Fibroblast of the aortic adventitia (primary cell): ENCODE data around the gene AKAP6. TPM values are rescaled to one million over a fixed set of nuclear protein-coding genes. Genes with fewer than 3 reads are reported as not detected.
A peak's percentile ranks its signal among the peaks of the same experiment; 100 is the strongest.

Experiments
- DNase-seq: peaks from one replicate; pipeline ENCODE4 v3.0.0-alpha.2; 2010; ENCODE audit warnings: low read depth
- H3K4me3 ChIP-seq: 2 replicates; pipeline ENCODE4 v1.5.1; 2011; ENCODE audit warnings: low read depth, mild to moderate bottlenecking, control low read depth, low read length, moderate library complexity
- CTCF ChIP-seq: IDR thresholded peaks from 2 replicates; pipeline ENCODE4 v1.5.1; 2011; ENCODE audit warnings: mild to moderate bottlenecking, low read length, control low read depth, inconsistent platforms; ENCODE audit not compliant: insufficient read depth
- total RNA-seq: library from RNA; depleted of rRNA; stranded (reverse); fragments of >200 nt; gene quantifications from 2 replicates; pipeline ENCODE4 v1.2.3, GENCODE V29; 2012; ENCODE audit warnings: low replicate concordance

AKAP6 gene
- total RNA-seq, 1 donor, result 2.2 TPM

GRCh38 chr14:32667791-32668190, 338.7 kb downstream of the AKAP6 start:
- TF ChIP-seq CTCF, result no peak
- H3K4me3 ChIP-seq, result no peak overlapping the region
- no peak for DNase-seq

DNA sequence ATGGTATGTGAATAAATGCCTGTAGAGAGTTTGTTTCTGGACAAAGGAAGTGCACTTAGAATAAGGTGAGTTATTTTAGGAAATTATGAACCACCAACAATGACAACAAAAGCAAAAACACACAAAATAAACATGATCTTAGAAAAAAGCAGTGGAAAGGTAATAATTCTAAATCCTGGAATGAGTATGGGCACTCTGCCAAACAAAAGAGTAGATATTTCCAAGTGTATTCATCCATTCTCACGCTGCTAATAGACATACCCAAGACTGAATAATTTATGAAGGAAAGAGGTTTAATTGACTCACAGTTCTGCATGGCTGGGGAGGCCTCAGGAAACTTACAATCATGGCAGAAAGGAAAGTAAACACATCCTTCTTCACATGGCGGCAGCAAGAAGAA, 340.3 kb downstream of the AKAP6 start:
- no peak for TF ChIP-seq CTCF
- DNase-seq, result peak; percentile 31
- no peak overlapping the region for H3K4me3 ChIP-seq

- TF ChIP-seq CTCF, result no peak
- DNase-seq, result peak; percentile 17
- H3K4me3 ChIP-seq, result no peak overlapping the region
Observed at GRCh38 chr14:32675433-32675832, 346.3 kb downstream of the AKAP6 start.

DNA sequence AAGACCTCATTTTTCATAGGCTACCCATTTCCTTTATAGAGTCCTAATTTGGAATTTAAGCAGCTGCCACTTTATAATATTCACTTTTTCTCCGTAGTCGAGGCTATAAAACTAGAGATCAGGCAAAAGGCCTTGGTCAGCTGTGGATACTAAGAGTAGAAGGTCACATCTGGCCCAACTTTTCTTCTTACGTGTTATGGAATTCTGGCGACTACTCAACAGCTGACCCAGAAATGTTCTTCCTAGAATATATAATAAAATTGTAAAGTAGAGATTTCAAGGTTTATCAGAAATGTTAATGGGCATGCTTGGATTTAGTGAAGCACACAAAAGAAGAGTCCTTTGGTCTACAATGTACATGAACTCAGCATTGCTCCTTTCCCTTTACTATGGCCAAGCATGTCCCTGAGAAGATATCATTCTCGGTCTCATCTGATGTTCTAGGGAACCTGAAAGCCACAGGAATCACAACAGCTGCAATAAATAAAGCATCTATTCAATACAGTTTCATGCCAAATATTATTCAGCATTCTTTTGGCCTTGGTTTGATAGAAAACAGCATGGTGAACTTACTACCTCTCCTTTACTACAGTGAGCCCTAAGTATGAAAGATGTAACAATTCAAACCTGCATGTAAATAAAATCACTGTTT, 348.2 kb downstream of the AKAP6 start:
- no peak for TF ChIP-seq CTCF
- no peak for DNase-seq
- no peak overlapping the region for H3K4me3 ChIP-seq

DNA sequence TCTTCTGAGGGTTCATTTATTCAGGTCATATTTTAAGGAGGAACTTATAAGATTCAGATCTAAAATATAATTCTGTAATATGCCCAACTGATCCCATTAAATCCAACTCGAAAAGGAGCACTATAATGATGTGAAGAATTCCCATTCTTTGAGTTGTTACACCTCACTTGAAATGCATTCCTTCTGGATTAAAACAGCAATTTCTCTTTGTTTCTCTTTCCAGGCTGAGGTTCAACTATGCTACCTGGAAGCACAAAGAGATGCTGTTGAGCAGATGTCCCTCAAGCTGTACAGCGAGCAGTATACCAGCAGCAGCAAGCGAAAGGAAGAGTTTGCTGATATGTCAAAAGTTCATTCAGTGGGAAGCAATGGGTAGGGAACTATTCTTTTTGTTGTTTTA, 349.0 kb downstream of the AKAP6 start:
- TF ChIP-seq CTCF, result no peak
- H3K4me3 ChIP-seq, result no peak overlapping the region
- no peak for DNase-seq

DNA sequence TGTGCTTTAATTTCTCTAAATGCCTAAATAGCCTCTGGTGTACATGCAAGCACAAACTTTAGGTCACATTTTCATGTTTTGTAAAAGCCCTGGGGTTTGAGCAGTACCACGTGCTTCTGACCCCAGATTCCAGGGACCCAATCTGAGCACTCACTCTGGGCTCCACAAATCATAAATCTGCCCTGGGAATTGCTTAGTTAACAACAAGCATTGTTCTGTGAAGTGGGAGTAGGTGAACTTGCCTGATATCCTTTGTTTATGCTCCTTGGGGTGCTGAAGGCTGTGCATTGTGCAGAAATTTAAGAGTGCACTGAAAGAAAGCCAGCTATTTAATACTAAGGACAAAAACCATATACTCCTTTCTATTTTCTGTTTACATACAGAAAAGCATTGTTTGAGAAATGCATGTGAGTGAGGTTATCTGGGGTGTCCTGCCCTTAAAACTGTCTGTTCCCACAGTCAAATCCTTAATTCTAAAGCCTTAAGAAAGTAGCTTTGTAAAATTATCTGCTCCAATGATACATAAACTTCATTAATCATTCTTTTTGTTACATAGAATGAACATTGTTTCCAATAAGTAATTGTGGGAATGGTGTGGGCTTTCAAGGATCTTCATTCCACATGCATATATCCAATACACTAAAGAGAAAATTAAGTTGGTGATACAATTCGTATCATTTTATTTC, 351.0 kb downstream of the AKAP6 start:
- no peak for DNase-seq
- no peak for TF ChIP-seq CTCF
- H3K4me3 ChIP-seq, result no peak overlapping the region
